ENCODE measurements around the gene SYCE3.

SYCE3 gene

GRCh38 chr22:50531546-50531961, 31.2 kb downstream of the SYCE3 start:
- DNase-seq (ENCODE audit: low read depth) = peak; percentile 55

- DNase-seq (ENCODE audit: low read depth) = peak; percentile 77
These were observed 31.7 kb downstream of the SYCE3 start for GRCh38 chr22:50530877-50531545.

- no peak for DNase-seq (ENCODE audit: low read depth)
These were observed 32.2 kb downstream of the SYCE3 start for GRCh38 chr22:50530580-50530876.

- peak; percentile 61 for DNase-seq (ENCODE audit: low read depth)
These were observed 32.7 kb downstream of the SYCE3 start, which contains the start of gene TYMP for GRCh38 chr22:50529897-50530579. Gene TYMP (minus strand): TSS chr22:50530012. CDS start chr22:50529709, 303 bp downstream.

- DNase-seq (ENCODE audit: low read depth) = no peak
These were observed 33.3 kb downstream of the SYCE3 start for GRCh38 chr22:50529416-50529896.

GRCh38 chr22:50528682-50529415, 33.9 kb downstream of the SYCE3 start:
- no peak for DNase-seq (ENCODE audit: low read depth)

GRCh38 chr22:50527921-50528681, 34.6 kb downstream of the SYCE3 start:
- DNase-seq (ENCODE audit: low read depth) = no peak

- no peak for DNase-seq (ENCODE audit: low read depth)
These were observed 35.6 kb downstream of the SYCE3 start for GRCh38 chr22:50526834-50527801.

GRCh38 chr22:50526108-50526833, 36.4 kb downstream of the SYCE3 start:
- peak; percentile 80 for DNase-seq (ENCODE audit: low read depth)

- DNase-seq (ENCODE audit: low read depth) = no peak
These were observed 36.9 kb downstream of the SYCE3 start for GRCh38 chr22:50525858-50526107.

GRCh38 chr22:50525104-50525857, 37.4 kb downstream of the SYCE3 start, which contains the start of gene SCO2:
Gene SCO2 (minus strand): TSS chr22:50525598. CDS start chr22:50524411, 1,187 bp downstream.
- DNase-seq (ENCODE audit: low read depth) = peak; percentile 97

GRCh38 chr22:50524676-50525103, 38.0 kb downstream of the SYCE3 start:
- DNase-seq (ENCODE audit: low read depth) = no peak

- no peak for DNase-seq (ENCODE audit: low read depth)
These were observed 38.7 kb downstream of the SYCE3 start for GRCh38 chr22:50523806-50524675.

- DNase-seq (ENCODE audit: low read depth) = no peak
These were observed 39.3 kb downstream of the SYCE3 start for GRCh38 chr22:50523458-50523805.

- no peak for DNase-seq (ENCODE audit: low read depth)
These were observed 39.8 kb downstream of the SYCE3 start for GRCh38 chr22:50522806-50523438.

GRCh38 chr22:50522208-50522805, 40.4 kb downstream of the SYCE3 start:
- DNase-seq (ENCODE audit: low read depth) = no peak

GRCh38 chr22:50521710-50522109, 41.0 kb downstream of the SYCE3 start:
- no peak for DNase-seq (ENCODE audit: low read depth)

All from activated T-cell treated with anti-CD3 and anti-CD28 coated beads for 24 hours (primary cell).